Gastroesophageal sphincter (tissue), 4 donors: ENCODE data around the gene ST3GAL6. TPM values are rescaled to one million over a fixed set of nuclear protein-coding genes. Genes with fewer than 3 reads are reported as not detected.
"Not testable (repeated sequence)": the region's sequence is repeated elsewhere in the genome, so short reads cannot be mapped to it uniquely, and the experiment has no call there.

Experiments used
- ATAC-seq: fragments of 150-250 bp; one replicate; pipeline ENCODE4 v1.9.1; 2016; ENCODE audit warnings: mild to moderate bottlenecking, moderate library complexity
- H3K27ac ChIP-seq, 4 donors: fragments of 200-600 bp; sonication (generic) in 3 of 4; 1 replicate in 3 of 4; 2 replicates in 1 of 4; pipeline ENCODE4 v1.5.1; 2016 to 2019
- H3K27me3 ChIP-seq: fragments of 200-600 bp; sonication (generic); one replicate; pipeline ENCODE4 v1.5.1; 2019
- H3K36me3 ChIP-seq, 2 donors: fragments of 200-600 bp; sonication (generic); one replicate each; pipeline ENCODE4 v1.5.1; 2019; ENCODE audit warnings: control low read depth in 1 of 2
- H3K4me1 ChIP-seq, 3 donors: fragments of 200-600 bp; sonication (generic); 1 replicate in 2 of 3; 2 replicates in 1 of 3; pipeline ENCODE4 v1.5.1; 2016 to 2019; ENCODE audit warnings: control low read depth in 2 of 3
- H3K4me3 ChIP-seq, 2 donors: fragments of 200-600 bp; sonication (generic); one replicate each; pipeline ENCODE4 v1.5.1; 2019; ENCODE audit warnings: mild to moderate bottlenecking in 1 of 2, moderate library complexity in 1 of 2
- H3K9me3 ChIP-seq, 3 donors: fragments of 200-600 bp; sonication (generic); one replicate each; pipeline ENCODE4 v1.5.1; 2017 to 2019; ENCODE audit warnings: control low read depth in 2 of 3
- EP300 ChIP-seq: sonication (generic); formaldehyde crosslinking; IDR thresholded peaks from one replicate; pipeline ENCODE4 v1.6.1; 2017; ENCODE audit warnings: antibody characterized with exemption, mild to moderate bottlenecking
- POLR2A ChIP-seq, 2 donors: fragments of 450-650 bp; IDR thresholded peaks; one replicate each; pipeline ENCODE4 v1.6.1; 2017; ENCODE audit warnings: antibody characterized with exemption in 2 of 2, mild to moderate bottlenecking in 2 of 2, moderate library complexity in 1 of 2
- POLR2AphosphoS5 ChIP-seq: sonication (generic); formaldehyde crosslinking; IDR thresholded peaks from one replicate; pipeline ENCODE4 v1.6.1; 2017; ENCODE audit warnings: antibody characterized with exemption
- WGBS, 2 donors: methylation state at CpG; one replicate each; pipeline ENCODE4 v1.1.5; 2018; ENCODE audit warnings: low coverage in 1 of 2; 5-methylcytosine and 5-hydroxymethylcytosine counted together
- small RNA-seq, 4 donors: library from RNA; depleted of rRNA; stranded (forward); fragments of <200 nt; gene quantifications; one replicate each; pipeline ENCODE3, GENCODE V24; 2016
- total RNA-seq, 4 donors: library from RNA; depleted of rRNA; stranded (reverse); fragments of >200 nt; gene quantifications; one replicate each; pipeline ENCODE4 v1.1.0, GENCODE V29; 2016
- TF ChIP-seq, protein P1 (sequence below), 4 experiments: fragments of 200-600 bp in 2 of 4; fragments of 450-650 bp in 2 of 4; sonication (generic) in 1 of 4; IDR thresholded peaks; one replicate each; pipeline ENCODE4 v1.5.1; 2017 to 2019; ENCODE audit warnings: antibody characterized with exemption in 4 of 4, mild to moderate bottlenecking in 2 of 4, moderate library complexity in 2 of 4

ST3GAL6 gene
- total RNA-seq, 4 donors from 2014 or later: 4.4 to 21.2 (median 7.4) TPM

DNA sequence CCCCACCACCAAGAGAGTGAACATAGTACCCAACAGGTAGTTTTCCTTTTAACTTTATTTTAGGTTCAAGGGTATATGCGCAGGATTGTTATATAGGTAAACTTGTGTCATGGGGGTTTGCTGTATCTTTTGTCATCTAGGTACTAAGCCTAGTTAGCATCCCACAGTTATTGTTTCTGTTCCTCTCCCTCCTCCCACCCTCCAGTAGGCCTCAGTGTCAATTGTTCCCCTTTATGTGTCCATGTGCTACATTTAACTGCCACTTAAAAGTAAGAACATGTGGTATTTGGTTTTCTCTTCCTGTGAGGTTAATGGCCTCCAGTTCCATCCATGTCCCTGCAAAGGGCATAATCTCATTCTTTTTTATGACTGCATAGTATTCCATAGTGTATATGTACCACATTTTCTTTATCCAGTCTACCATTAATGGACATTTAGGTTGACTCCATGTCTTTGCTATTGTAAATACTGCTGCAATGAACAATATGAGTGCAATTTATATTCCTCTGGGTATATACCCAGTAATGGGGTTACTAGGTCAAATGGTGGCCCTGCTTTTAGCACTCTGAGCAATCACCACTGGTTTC, 66.2 kb downstream of the ST3GAL6 start:
- H3K9me3 ChIP-seq: no peaks in the 10 kb centered on the region
- H3K27ac ChIP-seq: no peak overlapping the region
- no peaks in the 10 kb centered on the region for H3K27me3 ChIP-seq
- H3K36me3 ChIP-seq: no peaks in the 10 kb centered on the region
- WGBS, 2 donors: 100% methylated on average over 1 of the region's 1 CpG
- peaks cover 0 to 12% (median 0%) of the 10 kb centered on the region in 3 donors for H3K4me1 ChIP-seq
- ATAC-seq: no peak
- TF ChIP-seq EP300 (no peak), POLR2AphosphoS5 (no peak), POLR2A (IDR thresholded peaks at IDR 0.05) (no peak)
- TF ChIP-seq, protein P1, sequence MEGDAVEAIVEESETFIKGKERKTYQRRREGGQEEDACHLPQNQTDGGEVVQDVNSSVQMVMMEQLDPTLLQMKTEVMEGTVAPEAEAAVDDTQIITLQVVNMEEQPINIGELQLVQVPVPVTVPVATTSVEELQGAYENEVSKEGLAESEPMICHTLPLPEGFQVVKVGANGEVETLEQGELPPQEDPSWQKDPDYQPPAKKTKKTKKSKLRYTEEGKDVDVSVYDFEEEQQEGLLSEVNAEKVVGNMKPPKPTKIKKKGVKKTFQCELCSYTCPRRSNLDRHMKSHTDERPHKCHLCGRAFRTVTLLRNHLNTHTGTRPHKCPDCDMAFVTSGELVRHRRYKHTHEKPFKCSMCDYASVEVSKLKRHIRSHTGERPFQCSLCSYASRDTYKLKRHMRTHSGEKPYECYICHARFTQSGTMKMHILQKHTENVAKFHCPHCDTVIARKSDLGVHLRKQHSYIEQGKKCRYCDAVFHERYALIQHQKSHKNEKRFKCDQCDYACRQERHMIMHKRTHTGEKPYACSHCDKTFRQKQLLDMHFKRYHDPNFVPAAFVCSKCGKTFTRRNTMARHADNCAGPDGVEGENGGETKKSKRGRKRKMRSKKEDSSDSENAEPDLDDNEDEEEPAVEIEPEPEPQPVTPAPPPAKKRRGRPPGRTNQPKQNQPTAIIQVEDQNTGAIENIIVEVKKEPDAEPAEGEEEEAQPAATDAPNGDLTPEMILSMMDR (IDR thresholded peaks at IDR 0.05): no peak
- H3K4me3 ChIP-seq: no peak overlapping the region

DNA sequence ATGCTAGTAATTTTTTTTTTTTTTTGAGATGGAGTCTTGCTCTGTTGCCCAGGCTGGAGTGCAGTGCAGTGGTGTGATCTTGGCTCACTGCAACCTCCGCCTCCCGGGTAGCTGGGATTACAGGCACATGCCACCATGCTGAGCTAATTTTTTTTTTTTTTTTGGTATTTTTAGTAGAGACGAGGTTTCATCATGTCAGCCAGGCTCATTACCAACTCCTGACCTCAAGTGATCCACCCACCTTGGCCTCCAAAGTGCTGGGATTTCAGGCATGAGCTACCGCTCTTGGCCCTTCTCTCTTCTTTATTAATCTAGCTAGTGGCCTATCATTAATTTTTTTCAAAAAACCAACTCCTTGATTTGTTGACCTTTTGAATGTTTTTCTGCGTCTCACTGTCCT, 67.9 kb downstream of the ST3GAL6 start:
- 92 to 100% methylated on average over 1 to 5 of the region's 5 CpGs for WGBS, 2 donors
- ATAC-seq, H3K27ac ChIP-seq, H3K27me3 ChIP-seq, H3K4me3 ChIP-seq, H3K4me1 ChIP-seq, H3K36me3 ChIP-seq, H3K9me3 ChIP-seq: not testable (repeated sequence)

DNA sequence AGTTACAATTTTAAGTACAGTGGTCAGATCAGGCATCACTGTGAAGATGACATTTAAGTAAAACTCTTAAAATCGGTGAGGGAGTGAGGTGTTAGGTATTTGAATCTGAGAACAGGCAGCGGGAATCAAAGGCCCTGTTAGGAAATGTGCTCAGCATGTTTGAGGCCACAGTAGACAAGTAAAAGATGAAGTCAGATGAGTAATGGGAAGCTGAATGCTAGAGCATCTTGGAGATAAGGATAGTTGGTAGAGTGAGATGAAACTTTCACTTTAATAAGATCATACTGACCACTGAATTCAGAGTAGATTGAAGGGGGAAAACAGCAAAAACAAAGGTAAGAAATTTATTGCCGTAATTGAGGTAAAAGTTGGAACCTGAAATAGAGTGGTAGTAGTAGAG, 76.7 kb downstream of the ST3GAL6 start:
- 86 to 100% methylated on average over 3 of the region's 3 CpGs for WGBS, 2 donors

DNA sequence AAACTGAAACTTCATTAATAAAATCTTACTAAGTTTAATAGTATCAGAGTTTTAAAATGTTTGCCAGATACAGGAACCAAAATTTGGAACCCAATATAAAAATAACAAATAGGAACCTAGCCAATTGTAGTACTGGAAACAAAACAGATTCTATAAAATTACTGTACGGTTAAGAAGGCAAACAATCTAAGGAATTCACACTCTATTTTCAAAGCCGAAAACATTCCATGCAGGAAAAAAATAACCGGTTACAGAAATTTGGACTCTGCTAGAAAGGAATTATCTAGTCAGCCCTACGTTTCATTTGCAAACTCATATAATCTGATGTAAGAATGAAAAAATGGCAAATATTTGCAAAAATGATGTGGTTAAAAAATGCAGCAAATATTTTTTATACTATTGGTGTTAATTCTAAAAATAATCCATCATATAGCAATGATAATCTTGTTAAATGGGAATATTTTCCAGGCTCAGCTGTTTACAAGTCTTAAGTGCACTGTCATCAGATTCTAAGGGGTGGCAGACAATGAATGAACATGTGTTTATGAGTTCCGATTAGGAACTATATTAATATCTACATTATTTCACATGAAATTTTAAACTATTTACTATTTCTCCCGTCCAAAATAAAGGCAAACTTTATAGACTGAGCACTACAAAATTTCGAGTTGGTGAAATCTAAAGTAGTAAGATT, 80.3 kb downstream of the ST3GAL6 start:
- H3K27me3 ChIP-seq: no peaks in the 10 kb centered on the region
- H3K4me1 ChIP-seq: peaks cover 0 to 8% (median 0%) of the 10 kb centered on the region in 3 donors
- 38 to 55% methylated on average over 7 of the region's 7 CpGs for WGBS, 2 donors
- peaks cover 0 to 13% of the 10 kb centered on the region in 2 donors for H3K36me3 ChIP-seq
- no peak overlapping the region for H3K4me3 ChIP-seq
- TF ChIP-seq POLR2A (IDR thresholded peaks at IDR 0.05): no peak
- ATAC-seq: no peak
- no peaks in the 10 kb centered on the region for H3K9me3 ChIP-seq
- H3K27ac ChIP-seq: no peak overlapping the region

More for the DNA sequence above, 76.7 kb downstream of the ST3GAL6 start:
- H3K36me3 ChIP-seq: peaks cover 0 to 6% of the 10 kb centered on the region in 2 donors
- no peak overlapping the region for H3K4me3 ChIP-seq
- H3K27me3 ChIP-seq: no peaks in the 10 kb centered on the region
- H3K9me3 ChIP-seq: no peaks in the 10 kb centered on the region
- no peak for ATAC-seq
- H3K27ac ChIP-seq: no peak overlapping the region
- TF ChIP-seq, protein P1 (IDR thresholded peaks at IDR 0.05): no peak
- TF ChIP-seq POLR2A (IDR thresholded peaks at IDR 0.05) (no peak), POLR2AphosphoS5 (no peak), EP300 (no peak)
- peaks cover 0 to 8% (median 0%) of the 10 kb centered on the region in 3 donors for H3K4me1 ChIP-seq

Small RNA genes within 50 kb of the gene (small RNA-seq; reads per million reads assigned to genes)
- gene RNU6-26P: 0 reads per million in 4 donors

Other genes starting within 250 kb of the ST3GAL6 start
- 100 to 1,000 TPM; 117 to 228 (median 183) TPM for gene CLDND1, start 240.4 kb upstream of the ST3GAL6 start, total RNA-seq
- not detected for gene GPR15, start 231.4 kb upstream of the ST3GAL6 start, total RNA-seq
- 10 to 100 TPM; 11.7 to 26.1 (median 17.1) TPM for gene CPOX, start 169.7 kb upstream of the ST3GAL6 start, total RNA-seq
- gene DCBLD2, start 138.4 kb downstream of the ST3GAL6 start, total RNA-seq: 10 to 100 TPM; 45.3 to 58.8 (median 52.4) TPM